Measurements from ENCODE around the gene MTA1.

- TF ChIP-seq, protein P1, sequence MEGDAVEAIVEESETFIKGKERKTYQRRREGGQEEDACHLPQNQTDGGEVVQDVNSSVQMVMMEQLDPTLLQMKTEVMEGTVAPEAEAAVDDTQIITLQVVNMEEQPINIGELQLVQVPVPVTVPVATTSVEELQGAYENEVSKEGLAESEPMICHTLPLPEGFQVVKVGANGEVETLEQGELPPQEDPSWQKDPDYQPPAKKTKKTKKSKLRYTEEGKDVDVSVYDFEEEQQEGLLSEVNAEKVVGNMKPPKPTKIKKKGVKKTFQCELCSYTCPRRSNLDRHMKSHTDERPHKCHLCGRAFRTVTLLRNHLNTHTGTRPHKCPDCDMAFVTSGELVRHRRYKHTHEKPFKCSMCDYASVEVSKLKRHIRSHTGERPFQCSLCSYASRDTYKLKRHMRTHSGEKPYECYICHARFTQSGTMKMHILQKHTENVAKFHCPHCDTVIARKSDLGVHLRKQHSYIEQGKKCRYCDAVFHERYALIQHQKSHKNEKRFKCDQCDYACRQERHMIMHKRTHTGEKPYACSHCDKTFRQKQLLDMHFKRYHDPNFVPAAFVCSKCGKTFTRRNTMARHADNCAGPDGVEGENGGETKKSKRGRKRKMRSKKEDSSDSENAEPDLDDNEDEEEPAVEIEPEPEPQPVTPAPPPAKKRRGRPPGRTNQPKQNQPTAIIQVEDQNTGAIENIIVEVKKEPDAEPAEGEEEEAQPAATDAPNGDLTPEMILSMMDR (IDR thresholded peaks at IDR 0.05), result no peak
- TF ChIP-seq POLR2A (IDR thresholded peaks at IDR 0.05), result no peak
These were observed 27.2 kb upstream of the MTA1 start for GRCh38 chr14:105392131-105393090.

Measured in uterus (tissue), 2 donors.